Smooth muscle cell (in vitro differentiated cells): Measurements from ENCODE around the gene MEDAG. TPM values are rescaled to one million over a fixed set of nuclear protein-coding genes. Genes with fewer than 3 reads are reported as not detected.
A peak's percentile ranks its signal among the peaks of the same experiment; 100 is the strongest.

Experiments
- DNase-seq: peaks from one replicate; lab custom pipeline; 2025; ENCODE audit not compliant: unreplicated experiment; lab: John Stamatoyannopoulos, UW
- H2AFZ ChIP-seq: fragments of 200-600 bp; sonication (generic); 2 replicates; pipeline ENCODE4 v1.6.0; 2016; ENCODE audit warnings: antibody characterized with exemption, low read depth, mild to moderate bottlenecking
- H3F3A ChIP-seq: fragments of 200-600 bp; sonication (generic); 2 replicates; pipeline ENCODE4 v1.6.0; 2017; ENCODE audit warnings: antibody characterized with exemption, low read depth
- H3K27ac ChIP-seq: fragments of 200-600 bp; sonication (generic); 2 replicates; pipeline ENCODE4 v1.5.1; 2016; ENCODE audit warnings: low read depth, mild to moderate bottlenecking
- H3K27me3 ChIP-seq: fragments of 200-600 bp; sonication (generic); 2 replicates; pipeline ENCODE4 v1.6.1; 2016; ENCODE audit warnings: low read depth, mild to moderate bottlenecking
- H3K36me3 ChIP-seq: fragments of 200-600 bp; sonication (generic); 2 replicates; pipeline ENCODE4 v1.5.1; 2016; ENCODE audit warnings: low read depth
- H3K4me1 ChIP-seq: fragments of 200-600 bp; sonication (generic); 2 replicates; pipeline ENCODE4 v1.5.1; 2016; ENCODE audit warnings: low read depth
- H3K4me2 ChIP-seq: fragments of 200-600 bp; sonication (generic); 2 replicates; pipeline ENCODE4 v1.6.0; 2016; ENCODE audit warnings: mild to moderate bottlenecking
- H3K4me3 ChIP-seq: fragments of 200-600 bp; sonication (generic); 2 replicates; pipeline ENCODE4 v1.5.1; 2016; ENCODE audit warnings: mild to moderate bottlenecking
- H3K79me2 ChIP-seq: fragments of 200-600 bp; sonication (generic); 2 replicates; pipeline ENCODE4 v1.6.0; 2016; ENCODE audit warnings: low read depth, mild to moderate bottlenecking
- H3K9ac ChIP-seq: fragments of 200-600 bp; sonication (generic); 2 replicates; pipeline ENCODE4 v1.6.0; 2016; ENCODE audit warnings: low read depth
- H3K9me3 ChIP-seq: fragments of 200-600 bp; sonication (generic); replicated peaks from 2 replicates; pipeline ENCODE4 v1.5.1; 2016; ENCODE audit warnings: low read depth
- H4K20me1 ChIP-seq: fragments of 200-600 bp; sonication (generic); 2 replicates; pipeline ENCODE4 v1.6.0; 2016; ENCODE audit warnings: low read depth
- WGBS: methylation state at CpG from one replicate; pipeline ENCODE4 v1.1.7; 2016; ENCODE audit warnings: low lambda C conversion rate; 5-methylcytosine and 5-hydroxymethylcytosine counted together
- polyA plus RNA-seq: library from polyadenylated mRNA; unstranded; fragments of >200 nt; fragmentation: Nextera tagmentation; extraction: Ambion mirVana; gene quantifications from 2 replicates; pipeline ENCODE4 v1.2.1, GENCODE V29; 2016
- total RNA-seq: library from RNA; depleted of rRNA; stranded (reverse); fragments of >200 nt; gene quantifications from 2 replicates; pipeline ENCODE4 v1.2.3, GENCODE V29; 2014
- TF ChIP-seq, protein P1 (sequence below): fragments of 200-600 bp; sonication (generic); IDR thresholded peaks from 2 replicates; pipeline ENCODE4 v1.5.1; 2017; ENCODE audit warnings: borderline replicate concordance, mild to moderate bottlenecking, antibody characterized with exemption; ENCODE audit not compliant: insufficient read depth, poor library complexity, severe bottlenecking

The MEDAG gene
- total and polyA plus RNA-seq, 2 experiments from 2014 or later, result not detected

DNA sequence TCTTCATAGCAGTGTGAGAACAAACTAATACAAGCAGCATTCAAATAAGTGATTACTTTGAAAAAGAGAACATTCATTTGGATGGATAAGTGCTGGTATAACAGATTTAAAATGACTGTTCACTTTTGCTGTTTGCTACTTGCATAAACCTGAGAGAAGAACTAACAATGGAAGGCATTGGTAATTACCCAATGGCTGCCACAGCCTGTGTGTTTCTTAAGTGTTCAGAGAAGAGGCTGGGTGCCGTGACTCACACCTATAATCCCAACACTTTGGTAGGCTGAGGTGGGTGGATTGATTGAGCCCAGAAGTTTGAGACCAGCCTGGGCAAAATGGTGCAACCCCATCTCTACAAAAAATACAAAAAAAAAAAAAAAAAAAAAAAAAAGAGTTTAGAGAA, 21.5 kb downstream of the MEDAG start:
- 71% methylated on average over 1 of the region's 1 CpG for WGBS
- H3K9ac ChIP-seq, result no peak overlapping the region
- no peaks in the 10 kb centered on the region for H3K9me3 ChIP-seq
- H3F3A ChIP-seq, result no peaks in the 10 kb centered on the region
- H3K4me1 ChIP-seq, result peaks cover 6% of the 10 kb centered on the region
- no peak for DNase-seq
- no peak overlapping the region for H2AFZ ChIP-seq
- no peaks in the 10 kb centered on the region for H4K20me1 ChIP-seq
- H3K4me2 ChIP-seq, result no peak overlapping the region
- TF ChIP-seq, protein P1, sequence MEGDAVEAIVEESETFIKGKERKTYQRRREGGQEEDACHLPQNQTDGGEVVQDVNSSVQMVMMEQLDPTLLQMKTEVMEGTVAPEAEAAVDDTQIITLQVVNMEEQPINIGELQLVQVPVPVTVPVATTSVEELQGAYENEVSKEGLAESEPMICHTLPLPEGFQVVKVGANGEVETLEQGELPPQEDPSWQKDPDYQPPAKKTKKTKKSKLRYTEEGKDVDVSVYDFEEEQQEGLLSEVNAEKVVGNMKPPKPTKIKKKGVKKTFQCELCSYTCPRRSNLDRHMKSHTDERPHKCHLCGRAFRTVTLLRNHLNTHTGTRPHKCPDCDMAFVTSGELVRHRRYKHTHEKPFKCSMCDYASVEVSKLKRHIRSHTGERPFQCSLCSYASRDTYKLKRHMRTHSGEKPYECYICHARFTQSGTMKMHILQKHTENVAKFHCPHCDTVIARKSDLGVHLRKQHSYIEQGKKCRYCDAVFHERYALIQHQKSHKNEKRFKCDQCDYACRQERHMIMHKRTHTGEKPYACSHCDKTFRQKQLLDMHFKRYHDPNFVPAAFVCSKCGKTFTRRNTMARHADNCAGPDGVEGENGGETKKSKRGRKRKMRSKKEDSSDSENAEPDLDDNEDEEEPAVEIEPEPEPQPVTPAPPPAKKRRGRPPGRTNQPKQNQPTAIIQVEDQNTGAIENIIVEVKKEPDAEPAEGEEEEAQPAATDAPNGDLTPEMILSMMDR, result no peak
- no peaks in the 10 kb centered on the region for H3K79me2 ChIP-seq
- no peaks in the 10 kb centered on the region for H3K27me3 ChIP-seq
- H3K27ac ChIP-seq, result no peak overlapping the region
- H3K4me3 ChIP-seq, result no peak overlapping the region
- H3K36me3 ChIP-seq, result no peaks in the 10 kb centered on the region

DNA sequence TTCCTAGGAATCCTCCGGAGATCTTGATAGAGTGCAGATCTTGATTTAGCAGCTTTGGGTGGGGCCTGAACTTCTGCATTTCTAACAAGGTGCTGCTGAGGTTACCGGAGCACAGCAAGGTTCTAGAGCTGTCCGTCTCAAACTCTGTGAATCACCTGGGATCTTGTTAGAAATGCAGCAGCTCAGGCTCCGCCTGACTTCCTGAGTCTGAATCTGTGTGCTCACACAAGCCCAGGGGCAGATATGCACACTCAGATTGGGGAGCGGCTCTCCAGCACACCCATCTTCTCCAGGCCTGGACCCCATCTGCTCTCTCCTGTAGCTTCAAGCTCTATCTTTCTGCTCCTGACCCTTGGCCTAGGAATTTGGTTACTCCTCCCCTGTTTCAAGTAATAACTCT, 22.9 kb downstream of the MEDAG start:
- Histone ChIP-seq H3K4me1 (peaks cover 13% of the 10 kb centered on the region), H3K79me2 (no peaks in the 10 kb centered on the region), H3K4me2 (no peak overlapping the region), H2AFZ (no peak overlapping the region), H3K27ac (no peak overlapping the region), H3K9me3 (no peaks in the 10 kb centered on the region), H3K9ac (no peak overlapping the region), H3K36me3 (no peaks in the 10 kb centered on the region), H3K27me3 (no peaks in the 10 kb centered on the region), H3K4me3 (no peak overlapping the region), H3F3A (no peaks in the 10 kb centered on the region), H4K20me1 (no peaks in the 10 kb centered on the region)
- TF ChIP-seq, protein P1, result no peak
- WGBS, result 63% methylated on average over 5 of the region's 5 CpGs
- no peak for DNase-seq

DNA sequence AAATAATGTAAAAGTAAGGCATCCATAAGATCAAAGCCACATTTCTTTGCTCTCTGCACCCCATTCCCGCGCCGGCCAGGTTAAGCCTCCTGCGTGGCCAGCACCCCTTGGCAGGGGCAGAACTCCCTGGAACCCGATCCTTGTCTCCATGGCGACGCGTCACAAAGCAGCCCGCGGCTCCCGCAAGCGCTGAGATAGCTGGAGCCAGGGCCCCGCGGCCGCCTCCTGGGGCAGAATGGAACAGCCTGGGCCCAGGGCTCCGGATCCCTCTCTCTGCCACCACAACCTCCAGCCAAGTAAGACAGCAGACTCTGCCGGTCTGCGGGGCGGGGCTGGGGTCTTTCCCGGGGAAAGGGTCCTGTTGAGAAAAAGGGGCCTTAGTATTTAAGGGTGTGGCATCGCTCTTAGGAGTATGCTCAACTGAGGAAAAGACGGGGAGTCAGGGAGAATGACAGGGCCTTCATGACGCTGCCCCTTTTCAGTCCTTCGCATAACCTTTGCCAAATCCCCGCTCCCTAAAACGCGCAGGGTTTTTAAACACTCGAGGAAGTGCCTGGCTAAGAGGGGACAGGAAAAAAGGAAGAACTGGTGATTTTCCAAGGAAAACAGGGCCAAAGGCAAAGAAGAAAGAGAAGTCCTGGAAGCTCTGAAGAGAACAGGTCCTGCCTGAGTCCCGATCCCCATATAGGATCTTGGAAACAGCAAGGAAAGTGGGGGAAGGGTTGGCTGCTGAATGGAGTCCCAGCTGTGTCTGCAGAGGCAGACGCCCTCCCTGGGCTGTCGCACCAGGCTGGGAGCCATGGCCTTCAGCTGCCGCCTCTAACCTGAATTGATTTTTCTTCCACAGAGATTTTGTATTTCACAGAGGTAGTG, 26.6 kb downstream of the MEDAG start, which contains the start of gene TEX26:
TSS of gene TEX26 (plus strand) at position 176 of the 873 bp plus-strand sequence. CDS start at position 236, 60 bp downstream.
- peak within 1 kb of the TSS; percentile 82 for H3K4me2 ChIP-seq
- H3K79me2 ChIP-seq, result no peaks in the 10 kb centered on the region
- peak within 1 kb of the TSS; percentile 76 for H2AFZ ChIP-seq
- H3K9me3 ChIP-seq, result no peaks in the 10 kb centered on the region
- H3K27me3 ChIP-seq, result no peaks in the 10 kb centered on the region
- no peaks in the 10 kb centered on the region for H3K36me3 ChIP-seq
- TF ChIP-seq, protein P1, result peak; percentile 20
- H3K4me3 ChIP-seq, result peak within 1 kb of the TSS; percentile 31
- H4K20me1 ChIP-seq, result no peaks in the 10 kb centered on the region
- H3K27ac ChIP-seq, result no peak within 1 kb of the TSS
- WGBS, result 25% methylated on average over 28 of the region's 32 CpGs
- DNase-seq, result peak; percentile 8
- no peaks in the 10 kb centered on the region for H3F3A ChIP-seq
- H3K4me1 ChIP-seq, result peaks cover 13% of the 10 kb centered on the region
- H3K9ac ChIP-seq, result no peak within 1 kb of the TSS
